NOMO-1 (cell line): Measurements from ENCODE around the gene SIRPD.
"Not testable (repeated sequence)": the region's sequence is repeated elsewhere in the genome, so short reads cannot be mapped to it uniquely, and the experiment has no call there.

ENCODE experiments used
- DNase-seq, 2 experiments: peaks; one replicate each; lab custom pipeline; 2025; ENCODE audit not compliant: unreplicated experiment in 2 of 2; lab: John Stamatoyannopoulos, UW

The SIRPD gene

DNA sequence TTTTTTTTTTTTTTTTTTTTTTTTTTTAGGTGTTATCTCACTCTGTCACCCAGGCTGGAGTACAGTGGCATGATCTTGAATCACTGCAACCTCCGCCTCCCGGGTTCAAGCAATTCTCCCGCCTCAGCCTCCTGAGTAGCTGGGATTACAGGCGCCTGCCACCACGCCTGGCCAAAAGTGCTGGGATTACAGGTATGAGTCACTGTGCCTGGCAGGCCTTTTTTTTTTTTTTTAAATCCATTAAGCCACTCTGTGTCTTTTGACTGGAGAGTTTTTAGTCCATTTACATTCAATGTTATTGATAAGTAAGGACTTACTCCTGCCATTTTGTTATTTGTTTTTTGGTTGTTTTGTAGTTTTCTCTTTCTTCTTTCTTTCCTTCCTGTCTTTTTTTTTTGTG lies 60.1 kb downstream of the SIRPD start:
- DNase-seq = not testable (repeated sequence)

DNA sequence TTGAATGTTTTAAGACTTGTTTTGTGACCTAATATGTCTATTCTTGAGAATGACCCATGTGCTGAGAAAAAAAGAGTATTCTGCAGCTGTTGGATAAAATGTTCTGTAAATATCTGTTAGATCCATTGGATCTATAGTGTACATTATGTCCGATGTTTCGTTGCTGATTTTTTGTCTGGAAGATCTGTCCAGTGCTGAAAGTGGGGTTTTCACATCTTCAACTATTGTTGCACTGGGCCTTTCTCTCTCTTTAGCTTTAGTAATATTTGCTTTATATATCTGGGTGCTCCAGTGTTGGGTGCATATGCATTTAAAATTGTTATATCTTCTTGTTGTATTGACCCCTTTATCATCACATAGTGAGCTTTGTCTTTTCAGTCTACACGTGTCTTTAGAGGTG lies 60.6 kb downstream of the SIRPD start:
- no peak for DNase-seq

DNA sequence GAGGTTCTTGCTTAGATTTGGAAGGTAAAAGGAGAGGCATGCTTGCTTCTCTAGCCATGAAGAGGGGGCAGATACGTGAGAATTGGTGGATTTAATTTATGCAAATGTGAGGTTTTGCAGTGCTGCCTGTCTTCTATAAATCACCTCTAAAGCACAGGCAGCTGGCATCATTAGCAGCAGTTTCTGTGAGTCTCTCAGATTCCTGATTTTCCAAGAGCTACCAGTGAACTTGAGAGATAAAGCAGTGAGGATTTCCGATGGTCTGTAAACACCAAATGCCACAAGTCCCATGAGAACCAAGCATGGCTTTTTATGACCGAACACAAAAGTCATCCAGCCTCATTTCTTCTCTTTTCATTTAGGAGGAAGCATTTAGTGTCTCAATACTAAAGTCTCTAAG lies 63.1 kb downstream of the SIRPD start:
- peak in 1 of 2 experiments; percentile 40 for DNase-seq

DNA sequence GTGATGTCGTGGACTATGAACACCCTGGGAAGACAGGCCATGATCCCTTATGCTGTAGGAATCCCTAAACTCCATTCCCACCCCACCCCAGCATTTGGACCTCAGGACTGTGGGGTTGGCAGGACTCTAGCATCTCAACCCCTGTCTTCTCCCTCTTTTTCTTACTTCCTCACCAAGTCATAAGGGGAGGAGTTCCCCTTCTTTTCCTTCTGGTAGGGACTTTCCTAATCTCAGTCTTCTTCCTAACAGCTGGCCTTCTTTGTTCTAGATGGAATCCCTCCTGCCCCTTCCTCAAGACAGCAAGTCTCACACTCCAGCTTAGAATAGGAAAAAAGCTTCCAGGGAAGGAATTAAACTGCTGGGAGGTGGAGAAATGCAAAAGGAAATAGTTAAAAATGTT lies 64.0 kb downstream of the SIRPD start:
- no peak for DNase-seq

DNA sequence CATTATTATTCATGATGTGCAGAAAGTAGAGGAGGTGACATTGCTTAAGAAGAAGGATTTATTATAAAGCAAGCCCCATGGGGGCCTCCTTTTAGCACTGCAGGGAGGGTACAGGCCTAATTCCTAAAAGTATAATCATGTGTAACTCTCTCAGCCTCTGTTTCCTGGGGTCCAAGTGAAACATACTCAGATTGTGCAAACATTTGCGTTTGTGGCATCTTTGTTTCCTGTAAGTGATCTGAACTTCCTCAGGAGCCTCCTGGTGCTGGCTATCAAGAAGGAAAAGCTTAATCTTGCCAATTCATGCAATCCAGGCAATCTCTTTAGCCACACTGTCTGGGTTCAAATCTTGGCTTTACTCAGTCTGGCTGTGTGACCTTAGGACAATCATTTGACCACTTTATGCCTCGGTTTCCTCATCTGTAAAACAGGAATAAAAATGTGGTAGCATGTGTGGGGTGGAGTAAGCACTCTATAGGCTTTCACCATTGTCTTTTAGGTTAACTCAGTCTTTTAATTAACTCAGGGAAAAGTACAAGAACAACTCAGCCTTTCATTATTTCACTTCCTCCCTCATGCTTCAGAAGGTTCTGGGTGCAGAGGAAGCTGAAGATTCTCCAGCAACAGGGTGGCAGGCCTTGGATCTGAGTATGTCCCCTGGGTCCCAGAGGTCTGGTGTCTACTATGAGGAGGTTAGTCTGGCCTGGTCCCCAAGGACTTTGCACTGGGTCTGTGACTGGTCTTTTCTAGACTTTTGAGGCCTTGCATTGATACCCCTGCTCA lies 65.5 kb downstream of the SIRPD start:
- DNase-seq = peak; percentile 41 to 62

DNA sequence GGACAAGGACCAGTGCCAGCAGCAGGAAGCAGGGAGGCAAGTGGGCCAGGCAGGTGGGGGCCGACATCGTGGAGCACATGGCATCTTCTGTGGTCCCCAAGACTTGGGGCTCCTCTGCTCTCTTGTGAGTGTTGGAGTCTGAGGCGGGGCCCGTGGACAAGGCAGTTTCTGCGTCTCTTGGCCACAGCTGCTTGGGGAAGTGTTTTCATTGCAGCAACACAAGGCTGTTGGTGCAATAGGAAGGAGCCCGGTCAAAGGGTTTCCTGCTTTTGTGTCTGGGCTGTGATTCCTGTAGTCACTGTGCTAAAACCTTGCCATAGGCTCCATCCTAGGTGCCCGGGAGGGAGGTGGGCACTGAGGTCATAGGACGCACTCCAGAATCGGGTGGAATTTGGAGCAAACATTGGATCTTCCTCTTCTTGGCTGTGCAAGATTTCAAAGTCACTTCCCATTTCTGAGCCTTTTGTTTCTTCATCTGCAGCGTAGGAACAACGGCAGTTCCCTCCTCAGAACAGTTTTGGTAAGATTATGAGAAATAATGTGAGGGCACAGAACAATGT lies 66.1 kb downstream of the SIRPD start, which contains the start of gene SIRPB2:
Gene SIRPB2 (minus strand): TSS at position 140 of the 560 bp plus-strand sequence. CDS start 61 bp downstream, at position 79.
- peak; percentile 83 to 94 for DNase-seq

DNA sequence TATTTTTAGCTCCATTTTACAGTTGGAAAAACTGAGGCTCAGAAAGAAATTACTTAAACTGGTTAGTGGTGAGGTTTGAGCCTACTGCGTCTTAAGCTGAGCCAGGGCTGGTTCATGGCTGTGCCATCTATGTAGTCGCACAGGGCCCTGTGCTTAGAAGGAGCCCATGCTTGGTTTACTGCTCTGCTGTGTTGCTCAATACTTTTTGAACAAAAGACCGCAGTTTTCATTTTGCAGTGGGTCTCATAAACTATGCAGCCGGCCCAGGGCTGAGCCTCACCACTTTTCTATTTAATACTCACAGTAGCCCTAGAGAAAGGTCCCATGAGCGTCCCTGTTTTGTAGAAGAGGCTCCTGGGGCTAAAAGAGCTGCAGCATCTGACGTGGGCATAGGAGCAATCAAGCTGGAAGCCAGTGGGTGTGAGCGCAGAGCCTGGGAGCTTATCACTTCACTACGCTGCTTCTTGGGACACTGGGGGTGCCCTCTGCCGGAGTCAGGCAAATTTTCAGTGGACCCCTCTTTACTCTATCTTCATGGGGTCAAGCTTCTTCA lies 66.8 kb downstream of the SIRPD start:
- peak; percentile 31 to 69 for DNase-seq

DNA sequence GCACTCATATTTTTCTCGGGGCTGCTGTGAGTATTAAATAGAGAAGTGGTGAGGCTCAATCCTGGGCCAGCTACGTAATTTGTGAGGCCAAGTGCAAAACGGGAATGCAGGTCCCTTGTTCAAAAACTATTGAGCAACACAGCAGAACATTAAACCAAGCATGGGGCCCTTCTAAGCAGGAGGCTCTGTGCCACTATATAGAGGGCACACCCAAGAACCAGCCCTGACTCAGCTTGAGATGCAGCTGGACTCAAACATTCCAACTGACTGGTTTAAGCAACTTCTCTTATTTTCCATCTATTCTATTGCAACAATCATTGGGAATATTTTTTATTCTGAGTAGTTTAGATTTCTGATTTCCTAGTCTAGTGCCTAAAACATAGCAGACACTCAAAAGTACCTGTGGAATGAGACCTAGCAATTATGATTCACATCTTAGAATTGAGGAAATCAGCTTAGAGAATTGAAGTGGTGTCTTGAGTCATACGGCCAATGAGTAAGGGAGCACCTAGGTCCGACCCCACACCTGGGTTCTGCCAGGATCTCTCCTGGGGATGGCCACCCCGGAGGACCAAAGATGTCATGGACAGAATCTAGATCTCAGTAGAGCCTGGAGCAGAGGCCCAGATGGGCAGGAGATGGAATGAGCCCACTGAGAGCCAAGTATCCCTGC lies 67.6 kb downstream of the SIRPD start:
- DNase-seq = peak; percentile 89 to 92

DNA sequence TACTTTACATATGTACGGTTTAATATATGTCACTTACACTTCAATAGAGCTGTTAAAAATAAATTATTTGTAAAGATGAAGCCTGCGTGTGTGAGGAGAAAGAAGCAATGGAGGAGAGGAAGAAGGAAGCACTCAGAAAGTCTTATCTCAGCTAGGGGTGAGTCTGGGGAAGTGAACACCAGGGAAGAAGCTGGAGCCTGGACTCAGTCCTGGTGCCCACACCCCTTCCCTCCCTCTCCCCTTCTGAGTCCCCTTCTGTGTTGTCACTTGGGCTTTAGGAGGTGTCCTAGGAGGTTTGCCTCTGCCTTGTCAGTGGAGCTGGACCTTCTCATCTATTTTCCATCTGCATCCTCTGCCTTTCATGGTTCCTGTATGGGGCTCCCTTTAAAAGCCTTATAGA lies 68.2 kb downstream of the SIRPD start:
- DNase-seq = peak in 1 of 2 experiments; percentile 48

DNA sequence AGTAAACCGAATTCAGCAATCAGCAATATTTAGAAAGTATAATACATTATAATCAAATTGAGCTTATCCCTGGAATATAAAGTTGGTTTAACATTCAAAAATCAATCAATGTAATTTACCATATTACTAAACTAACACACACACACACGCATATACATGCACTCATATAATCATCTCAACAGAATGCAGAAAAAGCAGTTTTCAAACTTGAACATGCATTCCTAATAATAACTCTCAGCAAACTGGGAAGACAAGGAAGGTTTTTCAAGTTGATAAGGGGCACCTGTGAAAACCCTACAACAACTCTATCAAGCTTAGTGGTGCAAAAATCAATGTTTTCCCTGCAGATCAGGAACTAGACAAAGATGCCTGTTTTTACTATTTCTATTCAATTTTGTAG lies 70.9 kb downstream of the SIRPD start:
- no peak for DNase-seq

DNA sequence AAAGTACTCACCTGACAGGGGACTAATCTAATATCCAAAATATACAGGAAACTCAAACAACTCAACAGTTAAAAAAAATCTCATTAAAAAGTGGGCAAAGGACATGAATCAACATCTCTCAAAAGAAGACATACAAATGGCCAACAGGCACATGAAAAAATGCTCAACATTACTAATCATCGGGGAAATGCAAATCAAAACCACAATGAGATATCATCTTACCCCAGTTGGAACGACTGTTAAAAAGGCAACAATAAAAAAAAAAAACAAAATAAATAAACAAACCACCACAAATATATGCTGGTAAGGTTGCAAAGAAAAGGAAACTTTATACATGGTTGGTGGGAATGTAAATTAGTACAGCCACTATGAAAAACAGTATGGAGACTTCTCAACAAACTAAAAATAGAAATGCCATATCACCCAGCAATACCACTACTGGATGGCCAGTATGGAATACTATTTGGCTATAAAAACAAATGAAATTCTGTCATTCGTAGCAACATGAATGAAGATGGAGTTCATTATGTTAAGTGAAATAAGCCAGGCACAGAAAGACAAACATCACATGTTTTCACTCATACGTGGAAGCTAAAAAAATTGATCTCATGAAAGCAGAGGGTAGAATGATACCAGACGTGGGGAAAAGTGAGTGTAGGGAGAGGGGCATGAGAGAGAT lies 72.9 kb downstream of the SIRPD start:
- DNase-seq = no peak
